Memory B cell (primary cell): ENCODE results near the gene C11orf24.

Experiments
- ATAC-seq: fragments of 150-1000 bp; cut with Tn5 transposase; 2 replicates; pipeline ENCODE4 v1.10.0; 2021; ENCODE audit warnings: low read depth, mild to moderate bottlenecking, moderate library complexity
- DNase-seq, 2 donors: peaks; one replicate each; pipeline ENCODE4 v3.0.0; 2022; ENCODE audit warnings: low spot score in 2 of 2
- H3K27ac Mint-ChIP-seq: one replicate; pipeline ENCODE4 v1.8.0; 2022; ENCODE audit warnings: mild to moderate bottlenecking, moderate library complexity, mixed read lengths
- H3K27me3 Mint-ChIP-seq: one replicate; pipeline ENCODE4 v1.8.0; 2022; ENCODE audit warnings: mixed read lengths
- H3K36me3 Mint-ChIP-seq: one replicate; pipeline ENCODE4 v1.8.0; 2022; ENCODE audit warnings: mild to moderate bottlenecking, mixed read lengths
- H3K4me1 Mint-ChIP-seq: one replicate; pipeline ENCODE4 v1.8.0; 2022; ENCODE audit warnings: mixed read lengths
- H3K4me3 Mint-ChIP-seq: one replicate; pipeline ENCODE4 v1.8.0; 2022; ENCODE audit warnings: mild to moderate bottlenecking, moderate library complexity, mixed read lengths
- H3K9me3 Mint-ChIP-seq: one replicate; pipeline ENCODE4 v1.8.0; 2022; ENCODE audit warnings: mixed read lengths

C11orf24 gene

GRCh38 chr11:68216171-68216938, 55.4 kb downstream of the C11orf24 start:
- Mint-ChIP-seq H3K9me3 (no peaks in the 10 kb centered on the region), H3K27ac (no peak overlapping the region), H3K4me3 (no peak overlapping the region), H3K27me3 (no peaks in the 10 kb centered on the region), H3K36me3 (no peaks in the 10 kb centered on the region), H3K4me1 (peaks cover 20% of the 10 kb centered on the region)
- no peak for DNase-seq
- ATAC-seq, result no peak

DNA sequence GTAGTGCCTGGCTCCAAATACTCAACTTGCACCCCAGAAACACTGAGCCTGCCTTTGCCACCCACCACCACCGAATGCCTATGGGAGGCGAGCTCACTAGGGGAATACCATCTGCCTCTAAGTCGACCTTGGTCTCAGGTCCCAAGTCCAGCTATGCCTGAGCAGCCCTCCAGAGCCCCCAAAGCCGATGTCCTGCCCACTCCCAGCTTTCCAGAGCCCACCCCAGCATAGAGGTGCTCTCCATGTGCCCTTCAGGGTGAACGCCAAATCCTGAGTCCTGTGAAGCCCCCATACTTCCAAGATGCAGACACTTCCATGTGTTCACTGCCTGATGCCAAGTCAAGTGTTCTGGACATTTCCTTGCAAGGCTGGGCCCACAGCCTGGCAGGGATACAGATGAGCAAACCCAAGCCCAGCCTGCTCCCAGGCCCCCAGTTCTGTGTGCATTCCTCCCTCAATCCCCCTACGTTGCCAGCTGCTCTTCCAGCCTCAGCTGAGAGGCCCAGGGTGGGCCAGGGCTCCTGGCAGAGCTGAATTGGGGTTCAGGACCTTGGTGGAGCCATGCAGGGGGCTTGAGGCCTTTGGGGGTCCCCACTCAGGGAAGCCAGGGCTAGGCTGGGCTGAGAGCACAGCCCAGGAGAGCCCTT, 56.1 kb downstream of the C11orf24 start:
- Mint-ChIP-seq H3K9me3 (no peaks in the 10 kb centered on the region), H3K4me3 (peak overlapping the region; percentile 84), H3K27me3 (no peaks in the 10 kb centered on the region), H3K4me1 (peaks cover 26% of the 10 kb centered on the region), H3K27ac (no peak overlapping the region), H3K36me3 (no peaks in the 10 kb centered on the region)
- ATAC-seq, result no peak
- no peak for DNase-seq

- DNase-seq, result peak; percentile 21 to 24
- no peaks in the 10 kb centered on the region for H3K9me3 Mint-ChIP-seq
- H3K36me3 Mint-ChIP-seq, result no peaks in the 10 kb centered on the region
These were observed 56.7 kb downstream of the C11orf24 start for GRCh38 chr11:68215087-68215445.

DNA sequence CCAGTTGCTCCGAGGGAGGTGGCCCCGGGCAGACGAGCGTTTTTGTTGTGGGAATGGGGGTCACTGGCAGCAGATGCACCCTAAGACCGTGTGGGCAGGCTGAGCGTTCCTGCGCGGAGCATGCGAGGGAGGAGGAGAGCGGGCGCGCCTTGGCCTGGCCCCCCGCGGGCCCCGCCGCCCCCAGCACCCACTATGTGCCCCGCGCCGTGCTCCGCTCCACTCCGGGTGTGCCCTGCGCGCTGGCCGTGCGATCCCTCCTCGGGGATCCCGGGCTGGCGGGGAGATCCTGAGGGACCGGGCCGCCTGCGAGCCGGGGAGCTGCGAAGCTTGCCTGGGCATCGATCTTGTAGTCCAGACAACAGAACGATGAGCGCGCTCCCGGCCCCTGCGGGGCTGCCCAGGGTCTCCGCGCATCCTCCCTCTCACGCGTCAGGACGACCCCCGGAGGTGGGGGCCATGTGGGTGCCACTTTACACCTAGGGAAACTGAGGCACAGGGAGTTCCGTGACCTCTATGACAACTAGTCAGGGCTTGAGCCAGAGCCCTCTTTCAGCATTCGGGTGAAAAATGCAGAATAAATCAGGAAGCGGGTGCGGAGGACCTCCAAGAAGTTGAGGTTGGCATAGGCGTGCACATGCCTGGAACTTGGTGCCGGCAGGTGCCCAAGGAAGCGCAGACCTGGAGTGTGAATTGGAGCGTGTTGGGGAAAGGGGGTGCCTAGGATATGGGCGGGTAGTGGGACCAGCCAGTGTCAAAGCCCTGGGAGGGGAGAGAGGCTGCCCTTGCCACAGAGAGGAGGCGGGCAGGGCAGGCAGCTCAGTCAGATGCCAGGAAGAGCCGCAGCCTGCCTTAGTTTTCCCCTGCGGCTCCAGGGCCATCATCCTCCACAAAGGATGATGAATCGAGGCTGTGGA, 57.3 kb downstream of the C11orf24 start:
- Mint-ChIP-seq H3K4me1 (peaks cover 28% of the 10 kb centered on the region), H3K9me3 (no peaks in the 10 kb centered on the region), H3K36me3 (no peaks in the 10 kb centered on the region), H3K4me3 (peak overlapping the region; percentile 84), H3K27ac (peak overlapping the region; percentile 93), H3K27me3 (no peaks in the 10 kb centered on the region)
- DNase-seq, result peak in 1 of 2 donors; percentile 19
- no peak for ATAC-seq

More at GRCh38 chr11:68215087-68215445, 56.7 kb downstream of the C11orf24 start:
- peak overlapping the region; percentile 84 for H3K4me3 Mint-ChIP-seq
- H3K27me3 Mint-ChIP-seq, result no peaks in the 10 kb centered on the region
- ATAC-seq, result peak; percentile 11
- peaks cover 31% of the 10 kb centered on the region for H3K4me1 Mint-ChIP-seq
- peak overlapping the region; percentile 83 for H3K27ac Mint-ChIP-seq

- H3K27ac Mint-ChIP-seq, result peak overlapping the region; percentile 93
These were observed 58.1 kb downstream of the C11orf24 start for GRCh38 chr11:68213555-68214172.

DNA sequence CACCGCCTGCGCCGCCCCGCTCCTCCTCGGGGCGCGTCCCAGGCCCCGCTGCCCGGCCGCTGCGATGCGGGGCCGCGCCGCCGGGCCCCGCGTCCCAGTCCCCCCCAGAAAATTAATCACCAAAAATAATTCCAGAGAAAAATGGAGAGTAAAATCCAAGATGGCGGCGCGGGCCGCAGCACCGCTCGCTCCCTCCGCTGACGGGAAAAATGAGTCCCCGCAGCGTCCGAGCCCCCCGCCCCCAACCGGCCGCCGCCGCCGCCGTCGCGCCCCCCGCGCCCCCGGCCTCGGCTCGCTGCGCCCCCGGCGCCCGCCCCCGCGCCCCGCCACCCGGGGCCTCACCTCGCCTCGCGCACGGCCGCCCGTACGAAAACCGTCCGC, 58.6 kb downstream of the C11orf24 start, which contains the start of gene KMT5B:
Gene KMT5B, minus strand, starts transcription at position 162 of the 381 bp plus-strand sequence. CDS start 23,220 bp downstream, outside the sequence.
- no peaks in the 10 kb centered on the region for H3K36me3 Mint-ChIP-seq
- H3K9me3 Mint-ChIP-seq, result no peaks in the 10 kb centered on the region
- H3K4me3 Mint-ChIP-seq, result peak within 1 kb of the TSS; percentile 91
- peak within 1 kb of the TSS; percentile 93 for H3K27ac Mint-ChIP-seq
- ATAC-seq, result peak; percentile 9
- no peak for DNase-seq
- no peaks in the 10 kb centered on the region for H3K27me3 Mint-ChIP-seq
- peaks cover 36% of the 10 kb centered on the region for H3K4me1 Mint-ChIP-seq

More at GRCh38 chr11:68213555-68214172, 58.1 kb downstream of the C11orf24 start:
- H3K4me3 Mint-ChIP-seq, result peak overlapping the region; percentile 84
- no peaks in the 10 kb centered on the region for H3K36me3 Mint-ChIP-seq
- peak; percentile 92 to 98 for DNase-seq
- peak; percentile 48 for ATAC-seq
- H3K9me3 Mint-ChIP-seq, result no peaks in the 10 kb centered on the region
- H3K27me3 Mint-ChIP-seq, result no peaks in the 10 kb centered on the region
- H3K4me1 Mint-ChIP-seq, result peaks cover 32% of the 10 kb centered on the region

GRCh38 chr11:68212421-68213134, 59.2 kb downstream of the C11orf24 start:
- peak; percentile 63 for ATAC-seq
- Mint-ChIP-seq H3K36me3 (no peaks in the 10 kb centered on the region), H3K27me3 (no peaks in the 10 kb centered on the region), H3K4me3 (peak overlapping the region; percentile 91), H3K27ac (peak overlapping the region; percentile 93), H3K4me1 (peaks cover 36% of the 10 kb centered on the region), H3K9me3 (no peaks in the 10 kb centered on the region)
- DNase-seq, result peak; percentile 42 to 59

DNA sequence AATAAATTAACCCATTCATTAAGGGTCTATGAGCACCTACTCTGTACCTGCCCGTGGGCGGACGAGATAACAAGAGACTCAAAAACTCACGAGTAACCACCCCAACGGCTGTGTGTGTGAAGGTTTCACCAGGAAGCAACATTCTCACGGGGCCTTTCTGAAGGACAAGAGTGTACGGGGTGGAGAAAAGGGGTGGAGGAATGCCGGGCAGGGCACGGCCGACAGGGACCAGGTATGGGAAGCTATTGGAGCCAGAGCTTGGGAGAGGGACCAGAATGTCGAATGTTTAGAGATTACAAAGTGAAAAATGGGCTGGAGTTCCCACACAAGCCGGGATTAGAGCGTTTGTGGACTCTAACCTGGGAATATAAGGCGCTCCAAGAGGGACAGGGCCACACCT, 60.2 kb downstream of the C11orf24 start:
- Mint-ChIP-seq H3K4me1 (peaks cover 41% of the 10 kb centered on the region), H3K27me3 (no peaks in the 10 kb centered on the region), H3K9me3 (no peaks in the 10 kb centered on the region), H3K27ac (no peak overlapping the region), H3K4me3 (peak overlapping the region; percentile 78), H3K36me3 (no peaks in the 10 kb centered on the region)
- ATAC-seq (no peak), DNase-seq (no peak)
